Thoracic aorta (tissue), 2 donors: ENCODE results near the gene ATRIP. TPM values are rescaled to one million over a fixed set of nuclear protein-coding genes. Genes with fewer than 3 reads are reported as not detected.
A peak's percentile ranks its signal among the peaks of the same experiment; 100 is the strongest.

Experiments
- ATAC-seq: fragments of 150-250 bp; one replicate; pipeline ENCODE4 v1.8.0; 2017; ENCODE audit warnings: low read depth; ENCODE audit not compliant: insufficient number of reproducible peaks, low FRiP score
- DNase-seq: peaks from one replicate; pipeline ENCODE4 v3.0.0-alpha.2; 2020; ENCODE audit warnings: low spot score
- H3K27ac ChIP-seq, 2 donors: fragments of 200-600 bp; sonication (generic); 1 replicate in 1 of 2; 2 replicates in 1 of 2; pipeline ENCODE4 v1.5.1; 2016; ENCODE audit warnings: mild to moderate bottlenecking in 2 of 2, moderate library complexity in 2 of 2
- H3K27me3 ChIP-seq: fragments of 200-600 bp; sonication (generic); replicated peaks from 2 replicates; pipeline ENCODE4 v1.6.0; 2016; ENCODE audit warnings: mild to moderate bottlenecking; ENCODE audit not compliant: insufficient read depth
- H3K36me3 ChIP-seq: fragments of 200-600 bp; sonication (generic); one replicate; pipeline ENCODE4 v1.5.1; 2016
- H3K4me1 ChIP-seq, 2 donors: fragments of 200-600 bp; sonication (generic); 1 replicate in 1 of 2; 2 replicates in 1 of 2; pipeline versions ENCODE4 v1.5.1 to v1.6.0; 2016; ENCODE audit warnings: low read depth in 2 of 2, mild to moderate bottlenecking in 1 of 2; ENCODE audit not compliant: control insufficient read depth in 1 of 2
- H3K4me3 ChIP-seq: fragments of 200-600 bp; sonication (generic); 2 replicates; pipeline ENCODE4 v1.5.1; 2016; ENCODE audit warnings: mild to moderate bottlenecking
- H3K9me3 ChIP-seq: fragments of 200-600 bp; sonication (generic); 2 replicates; pipeline ENCODE4 v1.5.1; 2016
- CTCF ChIP-seq: fragments of 200-600 bp; sonication (generic); IDR thresholded peaks from one replicate; pipeline ENCODE4 v1.5.1; 2019; ENCODE audit warnings: antibody characterized with exemption
- total RNA-seq, 2 donors: library from RNA; depleted of rRNA; stranded (reverse); fragments of >200 nt; gene quantifications; one replicate each; pipeline versions ENCODE4 v1.1.0 to v1.2.3, GENCODE V29; 2016

ATRIP gene
- total RNA-seq, 2 donors from 2014 or later = 4.0 to 8.3 TPM

GRCh38 chr3:48502728-48503168, 56.2 kb downstream of the ATRIP start:
- Histone ChIP-seq H3K4me3 (peak overlapping the region; percentile 75), H3K27ac (peak overlapping the region; percentile 91 to 98), H3K36me3 (no peaks in the 10 kb centered on the region), H3K4me1 (peaks cover 12 to 49% of the 10 kb centered on the region in 2 donors), H3K9me3 (no peaks in the 10 kb centered on the region), H3K27me3 (no peaks in the 10 kb centered on the region)
- no peak for TF ChIP-seq CTCF
- DNase-seq (no peak), ATAC-seq (no peak)

GRCh38 chr3:48503401-48504050, 57.0 kb downstream of the ATRIP start:
- peak overlapping the region; percentile 75 for H3K4me3 ChIP-seq

GRCh38 chr3:48504051-48504946, 57.8 kb downstream of the ATRIP start, which contains the start of gene SHISA5:
Gene SHISA5, minus strand, starts transcription at chr3:48504174. Its CDS starts 80 bp downstream, at chr3:48504094.
- Histone ChIP-seq H3K4me3 (peak within 1 kb of the TSS; percentile 75), H3K36me3 (no peaks in the 10 kb centered on the region), H3K4me1 (peaks cover 12 to 53% of the 10 kb centered on the region in 2 donors), H3K27ac (peak within 1 kb of the TSS; percentile 91 to 98), H3K27me3 (no peaks in the 10 kb centered on the region), H3K9me3 (no peaks in the 10 kb centered on the region)
- TF ChIP-seq CTCF = no peak
- peak; percentile 88 for DNase-seq
- ATAC-seq = peak; percentile 66

More at GRCh38 chr3:48503401-48504050, 57.0 kb downstream of the ATRIP start:
- peak; percentile 6 for ATAC-seq
- Histone ChIP-seq H3K27me3 (no peaks in the 10 kb centered on the region), H3K9me3 (no peaks in the 10 kb centered on the region), H3K4me1 (peaks cover 12 to 53% of the 10 kb centered on the region in 2 donors), H3K27ac (peak overlapping the region; percentile 91 to 98), H3K36me3 (no peaks in the 10 kb centered on the region)
- TF ChIP-seq CTCF = no peak
- peak; percentile 66 for DNase-seq

- no peak for DNase-seq
- H3K4me3 ChIP-seq = peak overlapping the region; percentile 75
- H3K27ac ChIP-seq = peak overlapping the region; percentile 91 to 98
- no peaks in the 10 kb centered on the region for H3K9me3 ChIP-seq
- H3K36me3 ChIP-seq = no peaks in the 10 kb centered on the region
- ATAC-seq = no peak
- TF ChIP-seq CTCF = no peak
- H3K4me1 ChIP-seq = peaks cover 12 to 53% of the 10 kb centered on the region in 2 donors
- no peaks in the 10 kb centered on the region for H3K27me3 ChIP-seq
Observed at GRCh38 chr3:48505146-48505545, 58.6 kb downstream of the ATRIP start.

GRCh38 chr3:48505968-48506504, 59.5 kb downstream of the ATRIP start:
- DNase-seq = no peak
- no peak for TF ChIP-seq CTCF
- no peaks in the 10 kb centered on the region for H3K9me3 ChIP-seq
- peaks cover 12 to 51% of the 10 kb centered on the region in 2 donors for H3K4me1 ChIP-seq
- no peaks in the 10 kb centered on the region for H3K36me3 ChIP-seq
- no peak overlapping the region for H3K4me3 ChIP-seq
- peak overlapping the region in 1 of 2 donors; percentile 17 for H3K27ac ChIP-seq
- H3K27me3 ChIP-seq = no peaks in the 10 kb centered on the region
- ATAC-seq = no peak
